H9 (cell line): ENCODE measurements around the gene LRRC53. TPM values are rescaled to one million over a fixed set of nuclear protein-coding genes. Genes with fewer than 3 reads are reported as not detected.
A peak's percentile ranks its signal among the peaks of the same experiment; 100 is the strongest.

ENCODE experiments used
- DNase-seq: peaks from one replicate; pipeline ENCODE4 v3.0.0-alpha.2; 2017
- H2AFZ ChIP-seq: one replicate; pipeline ENCODE4 v1.6.1; 2013; ENCODE audit warnings: mild to moderate bottlenecking, low read length, control low read depth, moderate library complexity
- H2AK5ac ChIP-seq: 2 replicates; pipeline ENCODE4 v1.6.1; 2013; ENCODE audit warnings: low read length, control low read depth, mixed read lengths; ENCODE audit not compliant: insufficient read length
- H2BK120ac ChIP-seq: one replicate; pipeline ENCODE4 v1.6.1; 2013; ENCODE audit warnings: low read depth, mild to moderate bottlenecking, low read length, control low read depth, inconsistent platforms; ENCODE audit not compliant: poor library complexity, severe bottlenecking
- H2BK12ac ChIP-seq: 2 replicates; pipeline ENCODE4 v1.6.1; 2013; ENCODE audit warnings: low read length, control low read depth, mixed read lengths, low read depth; ENCODE audit not compliant: insufficient read length
- H2BK15ac ChIP-seq: 2 replicates; pipeline ENCODE4 v1.6.1; 2013; ENCODE audit warnings: low read depth, low read length, control low read depth
- H2BK20ac ChIP-seq: one replicate; pipeline ENCODE4 v1.6.1; 2013; ENCODE audit warnings: low read depth, mild to moderate bottlenecking, low read length, control low read depth, inconsistent platforms; ENCODE audit not compliant: poor library complexity, severe bottlenecking
- H2BK5ac ChIP-seq: 2 replicates; pipeline ENCODE4 v1.6.1; 2013; ENCODE audit warnings: low read length, control low read depth, mixed read lengths; ENCODE audit not compliant: insufficient read length
- H3K14ac ChIP-seq: 2 replicates; pipeline ENCODE4 v1.6.1; 2013; ENCODE audit warnings: low read length, control low read depth; ENCODE audit not compliant: insufficient read depth
- H3K18ac ChIP-seq: 2 replicates; pipeline ENCODE4 v1.6.1; 2013; ENCODE audit warnings: low read depth, mild to moderate bottlenecking, mixed read lengths, low read length, control low read depth; ENCODE audit not compliant: insufficient read length
- H3K23ac ChIP-seq: 2 replicates; pipeline ENCODE4 v1.6.1; 2013; ENCODE audit warnings: low read length, control low read depth, mixed read lengths, low read depth; ENCODE audit not compliant: insufficient read length
- H3K23me2 ChIP-seq: 2 replicates; pipeline ENCODE4 v1.6.1; 2013; ENCODE audit warnings: low read depth, mild to moderate bottlenecking, mixed read lengths, low read length, control low read depth; ENCODE audit not compliant: insufficient read length, poor library complexity, severe bottlenecking
- H3K27ac ChIP-seq: 2 replicates; pipeline ENCODE4 v1.5.1; 2013; ENCODE audit warnings: low read length, control low read depth, mixed read lengths, low read depth; ENCODE audit not compliant: insufficient read length
- H3K27me3 ChIP-seq: 2 replicates; pipeline ENCODE4 v1.6.1; 2013; ENCODE audit warnings: low read length, control low read depth, inconsistent platforms; ENCODE audit not compliant: insufficient read depth
- H3K4ac ChIP-seq: 2 replicates; pipeline ENCODE4 v1.6.1; 2013; ENCODE audit warnings: low read depth, mild to moderate bottlenecking, control low read depth, inconsistent platforms, low read length, moderate library complexity
- H3K4me1 ChIP-seq: 2 replicates; pipeline ENCODE4 v1.6.1; 2013; ENCODE audit warnings: low read length, control low read depth, inconsistent platforms; ENCODE audit not compliant: insufficient read depth
- H3K4me2 ChIP-seq: 2 replicates; pipeline ENCODE4 v1.6.1; 2013; ENCODE audit warnings: low read length, control low read depth, mixed read lengths; ENCODE audit not compliant: insufficient read length, insufficient read depth
- H3K56ac ChIP-seq: 2 replicates; pipeline ENCODE4 v1.6.1; 2013; ENCODE audit warnings: low read depth, mild to moderate bottlenecking, mixed read lengths, low read length, control low read depth; ENCODE audit not compliant: insufficient read length
- H3K79me1 ChIP-seq: 2 replicates; pipeline ENCODE4 v1.6.1; 2013; ENCODE audit warnings: low read depth, mild to moderate bottlenecking, moderate library complexity, low read length, control low read depth, inconsistent platforms; ENCODE audit not compliant: insufficient read depth, poor library complexity, severe bottlenecking
- H3K79me2 ChIP-seq: 2 replicates; pipeline ENCODE4 v1.6.1; 2013; ENCODE audit warnings: low read length, control low read depth, inconsistent platforms; ENCODE audit not compliant: insufficient read depth
- H3K9ac ChIP-seq: 2 replicates; pipeline ENCODE4 v1.6.1; 2013; ENCODE audit warnings: low read length, control low read depth, mixed read lengths; ENCODE audit not compliant: insufficient read length; ENCODE audit errors: extremely low read depth
- H3K9me3 ChIP-seq: one replicate; pipeline ENCODE4 v1.6.1; 2013; ENCODE audit warnings: low read depth, low read length, inconsistent platforms; ENCODE audit not compliant: control insufficient read depth
- H3T11ph ChIP-seq: one replicate; pipeline ENCODE4 v1.6.1; 2013; ENCODE audit warnings: mild to moderate bottlenecking, low read length, control low read depth, inconsistent platforms
- H4K20me1 ChIP-seq: one replicate; pipeline ENCODE4 v1.6.1; 2013; ENCODE audit not compliant: control insufficient read depth, insufficient read length, insufficient read depth
- H4K5ac ChIP-seq: 2 replicates; pipeline ENCODE4 v1.6.1; 2013; ENCODE audit warnings: low read depth, mild to moderate bottlenecking, mixed read lengths, low read length, control low read depth; ENCODE audit not compliant: insufficient read length
- H4K8ac ChIP-seq: replicated peaks from 2 replicates; pipeline ENCODE4 v1.6.1; 2013; ENCODE audit warnings: low read length, control low read depth, mixed read lengths, low read depth; ENCODE audit not compliant: insufficient read length
- H4K91ac ChIP-seq: 2 replicates; pipeline ENCODE4 v1.6.1; 2013; ENCODE audit warnings: low read depth, mild to moderate bottlenecking, moderate library complexity, mixed read lengths, low read length, control low read depth; ENCODE audit not compliant: insufficient read length
- H3K27ac Mint-ChIP-seq, 3 experiments: 2 replicates in 2 of 3; 3 replicates in 1 of 3; pipeline ENCODE4 v1.8.0; 2020 to 2021; ENCODE audit warnings: mixed read lengths in 3 of 3, mild to moderate bottlenecking in 1 of 3, moderate library complexity in 1 of 3
- H3K27me3 Mint-ChIP-seq: 2 replicates; pipeline ENCODE4 v1.8.0; 2021; ENCODE audit warnings: low read depth, mild to moderate bottlenecking, moderate library complexity, mixed read lengths
- H3K36me3 Mint-ChIP-seq, 3 experiments: 2 replicates in 2 of 3; 3 replicates in 1 of 3; pipeline ENCODE4 v1.8.0; 2020 to 2021; ENCODE audit warnings: low read depth in 3 of 3, mixed read lengths in 3 of 3; ENCODE audit not compliant: insufficient read depth in 1 of 3
- H3K4me1 Mint-ChIP-seq, 2 experiments: 2 replicates each; pipeline ENCODE4 v1.8.0; 2020; ENCODE audit warnings: mixed read lengths in 2 of 2
- H3K4me3 Mint-ChIP-seq, 2 experiments: 2 replicates in 1 of 2; 3 replicates in 1 of 2; pipeline ENCODE4 v1.8.0; 2020 to 2021; ENCODE audit warnings: mild to moderate bottlenecking in 2 of 2, mixed read lengths in 2 of 2, moderate library complexity in 1 of 2
- H3K9me3 Mint-ChIP-seq, 2 experiments: 2 replicates in 1 of 2; 3 replicates in 1 of 2; pipeline ENCODE4 v1.8.0; 2020; ENCODE audit warnings: mild to moderate bottlenecking in 2 of 2, mixed read lengths in 2 of 2, moderate library complexity in 1 of 2
- CTCF ChIP-seq: fragments of 200-600 bp; sonication (generic); conservative IDR thresholded peaks from 3 replicates; pipeline ENCODE4 v1.8.0; 2021; ENCODE audit warnings: antibody characterized with exemption, mild to moderate bottlenecking
- WGBS: extraction: QIAGEN DNeasy Blood & Tissue Kit; methylation state at CpG from one replicate; pipeline ENCODE4 v1.1.7; 2013; ENCODE audit warnings: missing lambda C conversion rate, low lambda C conversion rate, mixed read lengths; ENCODE audit not compliant: insufficient read length; ENCODE audit errors: extremely low coverage; 5-methylcytosine and 5-hydroxymethylcytosine counted together
- total RNA-seq: library from RNA; stranded (reverse); gene quantifications from 2 replicates; pipeline ENCODE4 v1.2.1, GENCODE V29; 2021

The LRRC53 gene
- total RNA-seq, 1 experiment from 2014 or later: not detected

DNA sequence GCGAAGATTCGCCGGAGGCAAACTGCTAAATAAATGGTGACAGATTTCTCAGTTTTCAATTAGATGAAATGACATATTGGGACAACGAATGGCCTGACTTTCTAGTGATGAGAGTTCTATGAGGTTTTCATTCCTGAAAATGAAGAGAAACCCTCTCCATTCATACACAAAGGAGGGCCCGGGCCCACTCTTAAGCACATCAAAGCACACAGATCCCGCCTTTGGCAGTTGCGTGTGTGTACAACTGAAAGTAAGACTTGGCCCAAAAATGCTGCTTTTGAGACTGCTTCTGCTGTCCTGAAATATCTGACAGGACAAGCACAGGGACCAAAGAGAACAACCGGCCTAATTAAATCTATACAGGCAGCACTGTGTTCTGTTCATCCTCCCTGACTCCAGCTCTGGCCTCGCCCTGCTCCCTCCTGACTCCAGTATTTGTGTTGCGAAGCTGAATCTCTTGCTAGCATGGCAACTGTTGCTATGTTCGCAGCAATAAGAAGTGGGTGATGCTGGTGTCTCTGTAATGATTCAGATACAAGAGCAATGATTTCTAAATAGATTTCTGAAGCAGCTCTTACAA, 7.4 kb downstream of the LRRC53 start:
- Histone ChIP-seq H4K20me1 (no peaks in the 10 kb centered on the region), H2AFZ (no peak overlapping the region)
- peak overlapping the region in 1 of 3 experiments; percentile 55; a peak in 2 of 7 replicates for H3K27ac Mint-ChIP-seq

More for the DNA sequence above, 7.4 kb downstream of the LRRC53 start:
- Histone ChIP-seq H3K56ac (no peak overlapping the region), H3K9me3 (no peaks in the 10 kb centered on the region), H2BK15ac (no peak overlapping the region), H4K91ac (no peak overlapping the region), H2AK5ac (no peak overlapping the region), H3K18ac (peak overlapping the region; percentile 31), H3K23me2 (no peaks in the 10 kb centered on the region), H4K8ac (no peak overlapping the region), H3K4me2 (no peak overlapping the region), H3K23ac (no peak overlapping the region), H3K79me2 (no peaks in the 10 kb centered on the region), H3K9ac (no peak overlapping the region), H3K27ac (no peak overlapping the region), H3K27me3 (no peaks in the 10 kb centered on the region), H2BK20ac (no peak overlapping the region), H2BK12ac (no peak overlapping the region), H3T11ph (no peak overlapping the region), H3K4ac (no peak overlapping the region), H3K14ac (peak overlapping the region; percentile 21; the same call in 1 of the 2 replicates), H4K5ac (no peak overlapping the region), H3K79me1 (no peaks in the 10 kb centered on the region), H2BK5ac (no peak overlapping the region), H3K4me1 (no peaks in the 10 kb centered on the region), H2BK120ac (no peak overlapping the region)
- TF ChIP-seq CTCF: no peak
- peak; percentile 53 for DNase-seq
- Mint-ChIP-seq H3K9me3 (no peaks in the 10 kb centered on the region), H3K27me3 (no peaks in the 10 kb centered on the region), H3K4me1 (peaks cover 39 to 42% of the 10 kb centered on the region in 2 experiments), H3K36me3 (no peaks in the 10 kb centered on the region; a peak in 1 of 7 replicates), H3K4me3 (no peak overlapping the region; a peak in 1 of 5 replicates)
- no CpG with 5 or more reads among the region's 11 CpGs for WGBS
